Right lobe of liver (tissue), 4 donors: ENCODE data around the gene ZCCHC8.

Source experiments
- CTCF ChIP-seq, 4 donors: fragments of 200-600 bp in 3 of 4; fragments of 450-650 bp in 1 of 4; IDR thresholded peaks; one replicate each; pipeline versions ENCODE4 v1.5.1 to v1.8.0; 2016 to 2022; ENCODE audit warnings: antibody characterized with exemption in 4 of 4, mild to moderate bottlenecking in 2 of 4
- POLR2A ChIP-seq: fragments of 450-650 bp; IDR thresholded peaks from one replicate; pipeline ENCODE4 v1.6.1; 2017; ENCODE audit warnings: antibody characterized with exemption, mild to moderate bottlenecking
- donor health status: DM: no; HTN: no; CAD: no.
- donor health status: DM: no; HTN: no; CAD: no.
- donor health status: DM: no; HTN: yes; CAD: no.

GRCh38 chr12:122513660-122514059, 12.9 kb upstream of the ZCCHC8 start:
- TF ChIP-seq CTCF (IDR thresholded peaks at IDR 0.05) (no peak), POLR2A (no peak)
